Urothelium cell line (cell line): ENCODE measurements around the gene CLCA4.

Source experiments
- DNase-seq: peaks from one replicate; pipeline ENCODE4 v3.0.0; 2011; ENCODE audit warnings: low spot score, mixed read lengths
- FAIRE-seq: peaks from 2 replicates; lab custom pipeline; 2011; peaks lifted over from hg19 to GRCh38; lab: Jason Lieb, UNC

Gene CLCA4

GRCh38 chr1:86616433-86616832 is 69.6 kb downstream of the CLCA4 start:
- no peak for FAIRE-seq

GRCh38 chr1:86616871-86617270 is 70.0 kb downstream of the CLCA4 start:
- DNase-seq (no peak), FAIRE-seq (no peak)

More at GRCh38 chr1:86616433-86616832, 69.6 kb downstream of the CLCA4 start:
- no peak for DNase-seq

GRCh38 chr1:86618358-86618757 is 71.5 kb downstream of the CLCA4 start:
- FAIRE-seq (no peak), DNase-seq (no peak)

GRCh38 chr1:86619313-86619712 is 72.4 kb downstream of the CLCA4 start:
- DNase-seq (no peak), FAIRE-seq (no peak)

GRCh38 chr1:86621286-86621685 is 74.4 kb downstream of the CLCA4 start:
- no peak for FAIRE-seq
- DNase-seq: no peak
